Activated CD4-positive, alpha-beta T cell treated with anti-CD3 and anti-CD28 coated beads for 24 hours (primary cell): ENCODE results near the gene IZUMO1R.
"Not testable (repeated sequence)": the region's sequence is repeated elsewhere in the genome, so short reads cannot be mapped to it uniquely, and the experiment has no call there.

Experiments used
- DNase-seq, 2 donors: peaks; one replicate each; pipeline ENCODE4 v3.0.0-alpha.2; 2020; ENCODE audit warnings: low read depth in 2 of 2

The IZUMO1R gene

DNA sequence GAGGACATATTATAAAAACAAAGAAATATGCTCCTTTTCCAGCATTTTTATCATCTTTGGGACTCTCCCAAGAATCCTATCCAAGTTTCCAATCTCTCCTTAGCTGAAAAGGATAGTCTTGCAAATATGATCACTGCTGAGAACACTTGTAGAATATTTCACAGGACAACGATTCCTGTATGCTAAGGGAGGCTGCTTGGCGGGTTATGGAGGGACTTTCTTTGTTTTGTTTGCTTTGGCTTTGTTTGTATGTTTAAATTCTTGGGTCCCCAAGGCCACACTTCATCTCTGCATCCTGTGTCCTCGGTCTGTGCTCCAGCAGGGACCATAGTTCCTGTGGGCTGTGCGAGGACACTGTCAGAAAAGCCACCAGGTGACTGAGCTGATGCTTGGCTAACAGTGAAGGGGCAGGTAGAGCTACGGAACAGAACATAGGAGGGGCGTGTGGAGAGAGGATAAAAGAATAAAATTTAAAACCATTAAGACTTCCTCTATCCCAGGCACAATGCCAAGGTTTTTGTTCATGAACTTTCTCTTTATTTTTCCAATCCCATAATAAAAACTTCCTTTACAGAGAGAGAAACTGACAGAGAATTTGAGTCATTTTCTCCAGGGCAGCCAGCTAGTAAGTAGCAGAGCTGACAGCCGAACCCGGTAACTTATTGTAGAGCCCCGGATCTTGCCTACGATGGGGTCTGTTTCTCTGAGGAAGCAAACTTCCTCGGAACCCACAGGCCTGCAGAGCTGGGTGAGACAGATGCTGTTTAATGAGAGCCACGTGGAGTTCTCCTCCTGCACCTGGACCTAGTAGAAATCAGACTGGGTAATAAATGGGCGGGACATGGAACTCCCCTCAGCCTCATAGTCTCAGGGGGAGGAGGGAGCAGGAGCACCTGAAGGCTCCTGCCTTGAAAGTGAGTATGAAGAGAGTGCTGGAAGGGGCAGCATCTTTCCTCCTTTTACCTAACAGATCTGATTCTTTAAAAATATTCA is at the start of gene IZUMO1R:
TSS of gene IZUMO1R (plus strand) at position 615 of the 993 bp plus-strand sequence. CDS start 1,057 bp downstream, outside the sequence.
- DNase-seq: no peak

DNA sequence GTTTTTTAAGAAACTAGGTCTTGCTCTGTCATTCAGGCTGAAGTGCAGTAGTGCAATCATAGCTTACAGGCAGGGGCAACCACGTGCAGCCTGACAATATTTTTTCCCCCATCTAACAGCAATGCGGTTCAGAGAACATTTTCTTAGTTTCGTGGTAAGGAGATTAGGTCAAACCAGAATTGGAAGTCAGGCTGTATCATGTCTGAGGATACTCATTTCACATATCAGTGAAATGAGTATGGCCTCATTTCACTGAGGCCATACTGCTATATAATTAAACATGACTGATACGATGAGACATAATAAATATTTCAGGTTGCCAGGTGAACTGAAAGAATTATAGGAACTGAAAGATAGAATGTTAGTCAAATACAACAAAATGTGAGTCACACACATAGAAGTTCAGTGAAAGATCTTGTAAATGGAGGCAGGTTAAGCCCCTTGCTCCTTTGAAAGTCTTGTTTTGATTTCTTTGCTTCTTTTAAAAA is 32.5 kb upstream of the IZUMO1R start:
- DNase-seq: no peak

DNA sequence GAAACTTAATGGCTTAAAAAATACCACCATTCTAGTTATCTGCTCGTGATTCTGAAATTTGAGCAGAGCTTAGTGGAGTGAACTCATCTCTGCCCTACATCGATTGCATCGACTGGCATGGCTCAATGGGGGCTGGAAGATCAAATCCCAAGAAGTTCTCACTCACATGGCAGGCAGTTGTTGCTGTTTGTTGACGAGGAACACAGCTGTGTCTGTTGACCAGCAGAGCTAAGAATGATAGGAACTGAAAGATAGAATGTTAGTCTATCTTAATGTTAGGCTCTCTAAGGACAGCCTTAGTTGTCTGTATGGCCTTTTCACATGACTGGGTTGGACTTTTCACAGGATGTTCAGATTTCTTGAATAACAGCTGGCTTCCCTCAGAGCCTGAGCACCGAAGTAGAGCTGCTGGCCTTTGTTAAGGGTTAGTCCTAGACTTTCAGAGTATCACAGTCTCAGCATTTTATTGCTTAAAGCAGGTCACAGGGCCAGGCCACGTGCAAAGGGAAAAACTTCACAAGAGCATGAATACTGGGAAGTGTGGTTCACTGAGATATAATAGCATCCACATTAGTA is 31.6 kb upstream of the IZUMO1R start:
- DNase-seq: no peak

DNA sequence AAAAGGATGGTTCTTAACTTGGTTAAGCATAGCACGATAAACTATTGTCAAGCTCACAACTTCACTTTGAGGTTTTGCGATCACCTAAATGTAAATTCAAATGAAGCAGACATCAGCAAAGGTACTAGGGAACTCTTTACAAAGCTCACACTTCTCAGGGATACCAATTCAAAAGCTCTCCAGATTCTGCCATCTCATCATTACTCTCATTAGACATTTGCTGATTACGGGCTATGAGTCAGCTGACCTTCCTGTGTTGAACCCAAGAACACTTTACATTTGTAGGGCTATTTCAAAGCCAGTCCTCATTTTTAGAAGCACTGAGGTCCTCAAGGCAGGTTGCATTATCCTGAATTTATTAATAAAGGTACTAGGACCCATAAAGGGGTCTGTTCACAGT is 28.4 kb upstream of the IZUMO1R start:
- no peak for DNase-seq

DNA sequence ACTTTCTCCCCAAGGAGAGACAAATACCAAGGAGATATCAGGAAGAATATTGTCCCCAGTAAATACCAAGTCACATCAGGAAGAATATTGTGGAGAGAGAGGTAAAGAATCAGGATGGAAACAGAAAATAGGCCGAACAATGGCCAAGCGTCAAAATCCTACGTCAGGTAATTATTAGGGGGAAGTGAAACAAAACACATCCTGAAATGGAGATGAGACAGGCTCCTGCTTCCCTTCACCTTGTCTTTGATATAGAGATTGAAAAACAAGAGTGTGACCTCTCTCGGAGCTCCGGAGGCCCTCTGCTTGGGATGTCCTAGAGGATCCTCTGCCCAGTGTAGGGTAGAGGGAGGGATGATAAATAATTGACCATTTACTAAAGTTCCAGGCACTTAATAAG is 27.4 kb upstream of the IZUMO1R start:
- DNase-seq: no peak

DNA sequence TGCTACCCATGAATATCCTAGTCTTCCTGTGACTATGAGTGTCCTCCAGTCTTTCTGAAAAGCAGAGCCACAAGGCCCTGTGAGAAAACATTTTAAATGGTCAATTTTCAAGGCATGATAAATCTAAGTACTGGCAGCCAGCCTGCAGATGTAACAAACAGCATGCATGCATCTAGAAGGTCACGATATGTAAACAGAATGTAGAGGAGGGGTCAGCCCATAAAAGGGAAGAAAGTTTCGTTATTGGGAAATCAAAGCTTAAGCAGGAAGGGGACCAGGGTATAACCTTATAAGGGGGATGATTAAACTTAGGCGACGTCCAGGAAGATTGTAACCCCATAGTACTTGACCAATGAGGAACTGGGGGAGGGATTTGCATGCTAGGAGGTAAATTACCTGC is 26.2 kb upstream of the IZUMO1R start:
- not testable (repeated sequence) for DNase-seq

DNA sequence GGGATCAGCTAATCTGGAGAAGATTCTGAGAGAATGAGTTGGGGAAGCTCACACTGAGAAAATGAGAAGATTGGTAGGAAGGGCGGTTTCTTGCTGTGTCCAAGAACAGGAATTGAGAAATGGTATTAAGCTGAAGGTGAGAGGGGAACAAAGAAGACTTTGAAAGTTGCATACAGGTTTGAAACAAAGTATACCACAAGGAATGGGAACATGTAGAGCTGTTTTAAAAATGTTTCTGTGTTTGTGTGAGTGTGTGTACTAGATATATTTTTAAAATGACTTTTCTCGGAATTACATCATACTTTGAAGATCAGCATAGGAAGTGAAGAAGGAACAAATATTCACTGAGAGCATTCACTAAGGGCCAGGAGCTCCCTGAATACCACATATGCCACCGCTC is 24.4 kb upstream of the IZUMO1R start:
- no peak for DNase-seq

DNA sequence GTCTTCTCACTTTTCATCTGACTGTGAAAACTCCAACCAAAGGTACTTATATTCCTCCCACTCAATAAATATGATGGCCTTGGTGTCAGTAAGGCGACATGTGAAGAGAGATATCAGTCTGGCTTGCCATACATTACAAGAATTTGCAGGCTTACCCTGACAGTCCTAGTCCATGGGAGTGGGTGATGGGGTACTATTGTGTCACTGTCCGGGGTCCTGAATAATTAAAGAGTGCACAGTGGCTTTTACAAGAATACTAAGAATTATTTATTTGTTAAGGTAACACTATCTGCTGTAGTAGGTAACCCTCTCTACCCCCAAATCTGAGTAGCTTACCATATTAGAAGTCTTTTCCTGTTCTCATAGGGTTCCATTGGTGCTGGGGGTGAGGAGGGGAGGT is 23.1 kb upstream of the IZUMO1R start:
- DNase-seq: no peak

DNA sequence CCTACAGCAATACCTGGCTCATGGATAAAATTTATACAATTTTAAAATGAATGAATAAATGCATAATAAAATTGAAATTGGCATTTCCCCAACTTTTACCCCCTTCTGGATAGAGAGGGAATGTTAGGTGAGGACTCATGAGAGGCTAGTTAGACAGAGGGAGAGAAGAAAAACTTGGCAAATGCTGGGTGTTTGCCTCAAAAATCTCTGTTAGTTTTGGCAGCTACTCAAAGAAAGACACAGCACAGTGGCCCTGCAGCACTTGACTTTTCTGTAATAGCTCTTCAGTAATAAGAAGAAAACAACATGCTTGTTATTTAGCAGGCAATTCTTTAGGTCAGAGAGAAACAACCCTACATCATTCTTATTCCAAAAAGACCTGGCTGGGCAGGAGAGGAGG is 20.7 kb upstream of the IZUMO1R start:
- DNase-seq: no peak

DNA sequence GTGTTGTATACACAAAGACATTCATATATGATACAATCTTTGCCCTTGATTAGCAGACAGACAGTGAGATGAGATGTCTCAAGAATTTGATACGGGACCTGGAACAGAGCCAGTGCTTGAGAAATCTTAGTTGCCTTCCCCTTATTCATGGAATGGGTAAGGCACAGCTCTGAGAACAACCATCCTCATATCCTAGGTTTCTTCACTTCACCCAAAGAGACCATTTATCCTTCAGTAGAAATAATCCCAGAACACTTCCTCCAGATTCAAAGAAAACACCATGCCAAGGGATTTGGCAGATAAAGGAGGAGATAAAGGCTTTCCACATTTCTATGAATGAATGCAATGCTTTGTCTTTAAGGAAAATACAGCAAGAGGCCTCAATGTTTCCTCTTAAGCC is 8.8 kb upstream of the IZUMO1R start:
- no peak for DNase-seq

DNA sequence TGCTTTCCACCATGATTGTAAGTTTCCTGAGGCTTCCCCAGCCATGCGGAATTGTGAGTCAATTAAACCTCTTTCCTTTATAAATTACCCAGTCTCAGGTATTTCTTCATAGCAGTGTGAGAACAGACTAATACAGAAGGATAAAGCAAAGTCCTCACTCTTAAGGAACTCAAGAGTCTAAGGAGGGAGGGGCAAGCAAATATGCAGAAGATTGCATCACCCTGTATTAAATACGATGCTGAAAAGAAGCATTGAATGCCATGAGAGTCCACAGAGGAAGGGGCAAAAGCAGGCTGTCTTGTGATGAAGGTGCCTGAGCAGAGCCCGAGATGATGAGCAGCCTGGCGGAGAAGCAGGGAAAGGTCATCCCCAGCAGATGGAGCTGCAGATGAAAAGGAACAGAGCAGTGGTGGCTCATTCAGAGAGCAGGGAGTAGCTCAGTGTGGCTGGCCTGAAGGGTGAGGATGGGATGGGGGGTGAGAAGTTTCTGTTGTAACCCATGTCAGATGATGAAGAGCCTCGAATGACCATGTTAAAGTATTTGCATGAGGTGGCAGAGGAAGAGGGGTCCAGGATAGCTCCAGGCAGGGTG is 6.3 kb upstream of the IZUMO1R start:
- no peak for DNase-seq

DNA sequence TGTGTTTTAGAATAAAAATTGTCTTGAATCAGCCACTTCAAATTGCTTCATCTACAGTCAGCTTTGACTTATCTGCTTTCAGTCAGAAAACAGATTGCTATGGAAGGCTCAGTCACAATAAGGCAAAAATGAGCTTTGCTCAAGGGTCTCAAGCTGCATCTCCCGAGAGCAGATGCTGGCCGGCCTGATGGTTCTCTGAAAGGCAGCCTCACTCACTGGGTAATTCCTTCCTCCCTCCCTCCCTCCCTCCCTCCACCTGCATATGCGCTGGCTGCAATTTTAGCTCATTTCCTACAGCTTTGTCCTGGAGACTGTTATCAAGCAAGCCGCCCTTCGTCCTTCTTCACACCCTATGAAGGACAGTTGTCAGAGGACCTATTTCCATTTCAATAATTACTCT is 1.6 kb upstream of the IZUMO1R start:
- DNase-seq: no peak

DNA sequence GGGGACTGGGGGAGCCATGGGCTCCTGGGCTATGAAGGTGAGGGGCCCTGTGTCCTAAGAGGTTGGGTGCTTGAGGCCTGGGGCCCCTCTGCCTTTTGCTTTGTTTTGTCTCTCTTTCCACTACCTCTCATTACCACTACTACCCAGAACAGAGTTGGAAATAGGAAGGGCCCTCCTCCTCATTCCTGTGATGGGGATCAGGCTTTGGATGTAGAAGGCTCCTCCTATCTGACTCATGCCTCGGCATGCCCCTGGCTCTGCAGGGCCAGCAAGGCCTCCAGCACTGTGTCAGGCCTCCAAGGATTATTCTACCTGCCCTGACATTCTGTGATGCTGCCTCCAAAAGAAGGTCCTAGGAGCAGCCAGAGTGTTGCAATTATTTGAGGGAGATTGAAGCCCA is 766 bp downstream of the IZUMO1R start:
- DNase-seq: no peak

DNA sequence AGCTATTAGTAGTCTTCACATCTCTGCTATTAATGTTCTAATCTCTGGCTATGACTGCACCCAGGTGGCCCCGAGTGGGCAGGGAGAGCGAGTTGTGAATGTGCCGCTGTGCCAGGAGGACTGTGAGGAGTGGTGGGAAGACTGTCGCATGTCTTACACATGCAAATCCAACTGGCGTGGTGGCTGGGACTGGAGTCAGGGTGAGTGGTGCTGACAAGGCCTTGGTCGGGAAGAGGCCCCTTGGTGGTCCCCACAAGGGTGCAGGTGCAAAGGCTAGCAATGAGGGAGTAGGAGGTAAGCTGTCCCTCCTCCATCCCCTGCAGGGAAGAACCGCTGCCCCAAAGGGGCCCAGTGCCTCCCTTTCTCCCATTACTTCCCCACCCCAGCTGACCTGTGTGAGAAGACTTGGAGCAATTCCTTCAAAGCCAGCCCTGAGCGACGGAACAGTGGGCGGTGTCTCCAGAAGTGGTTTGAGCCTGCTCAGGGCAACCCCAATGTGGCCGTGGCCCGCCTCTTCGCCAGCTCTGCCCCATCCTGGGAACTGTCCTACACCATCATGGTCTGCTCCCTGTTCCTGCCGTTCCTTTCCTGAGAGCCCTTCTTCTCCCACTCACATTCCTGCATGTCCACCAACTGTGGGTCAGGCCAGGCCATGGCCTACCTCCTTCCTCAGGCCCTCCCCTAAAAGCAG is 2.9 kb downstream of the IZUMO1R start:
- no peak for DNase-seq

DNA sequence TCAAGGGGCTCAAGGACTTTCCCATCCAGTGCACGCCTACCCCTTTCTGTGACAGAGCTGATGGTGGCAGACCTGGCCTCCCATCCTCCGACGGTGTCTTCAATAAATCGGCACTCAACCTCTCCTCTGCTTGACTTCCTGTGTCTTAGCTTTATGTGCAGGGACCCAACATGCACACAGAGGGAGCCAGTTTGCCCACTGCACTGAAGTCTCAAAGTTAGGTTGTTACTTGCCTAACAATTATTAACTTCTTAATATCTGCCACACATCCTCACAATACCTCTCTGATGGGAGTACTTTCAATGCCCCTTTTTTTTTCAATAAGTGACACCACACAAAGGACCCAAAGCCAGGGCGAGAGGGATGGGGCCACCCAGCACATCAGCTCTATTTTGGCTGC is 3.6 kb downstream of the IZUMO1R start:
- no peak for DNase-seq

DNA sequence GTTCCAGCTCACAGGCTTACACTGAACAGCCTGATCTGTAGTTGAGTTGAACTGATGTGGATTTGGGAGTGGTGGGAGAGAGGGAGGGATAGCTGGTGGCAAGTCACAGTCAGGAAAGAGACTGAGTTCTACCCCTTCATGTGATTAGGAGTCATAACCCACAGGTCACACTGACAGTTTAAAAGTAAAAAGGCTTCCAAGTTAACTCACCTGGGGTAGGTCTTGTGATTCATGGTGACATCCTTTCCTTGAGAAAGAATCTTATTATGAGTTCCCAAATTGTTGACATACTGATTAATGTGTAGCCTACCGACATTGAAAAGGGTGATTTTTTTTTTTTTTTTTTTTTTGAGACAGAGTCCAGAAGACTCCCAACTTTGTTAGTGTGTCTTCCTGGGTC is 5.4 kb downstream of the IZUMO1R start:
- DNase-seq: no peak

DNA sequence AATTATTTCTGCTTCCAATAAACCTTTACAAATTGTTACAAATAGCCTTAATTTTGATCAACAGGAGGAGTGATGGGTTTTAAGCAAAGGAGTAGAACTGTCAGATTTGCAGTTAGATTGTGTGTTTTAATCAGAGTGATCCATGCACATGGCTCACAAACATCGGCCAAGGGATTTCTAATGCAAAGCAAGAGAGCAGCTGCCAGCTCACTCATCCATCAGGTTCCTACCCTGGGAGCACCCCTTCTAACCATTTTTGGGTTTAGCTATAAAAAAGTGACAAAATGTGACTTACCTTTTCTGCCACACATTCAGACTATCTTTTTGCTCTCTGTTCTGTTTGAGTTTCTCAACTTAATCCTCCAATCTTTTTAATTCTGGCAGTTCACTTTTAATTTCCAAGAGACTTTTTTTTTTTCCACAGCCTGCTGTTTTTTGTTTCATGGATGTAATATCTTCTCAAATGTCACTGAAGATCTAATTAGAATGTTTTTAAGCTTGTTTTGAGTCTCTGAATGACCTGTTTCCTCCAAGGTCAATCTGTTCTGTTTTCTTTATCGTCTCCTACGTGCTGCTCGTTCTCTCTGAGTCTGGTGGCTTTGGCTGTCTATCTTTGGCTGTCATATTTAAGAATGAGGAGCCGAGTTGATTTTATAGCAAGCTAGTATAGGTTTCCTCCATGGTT is 6.0 kb downstream of the IZUMO1R start:
- no peak for DNase-seq

DNA sequence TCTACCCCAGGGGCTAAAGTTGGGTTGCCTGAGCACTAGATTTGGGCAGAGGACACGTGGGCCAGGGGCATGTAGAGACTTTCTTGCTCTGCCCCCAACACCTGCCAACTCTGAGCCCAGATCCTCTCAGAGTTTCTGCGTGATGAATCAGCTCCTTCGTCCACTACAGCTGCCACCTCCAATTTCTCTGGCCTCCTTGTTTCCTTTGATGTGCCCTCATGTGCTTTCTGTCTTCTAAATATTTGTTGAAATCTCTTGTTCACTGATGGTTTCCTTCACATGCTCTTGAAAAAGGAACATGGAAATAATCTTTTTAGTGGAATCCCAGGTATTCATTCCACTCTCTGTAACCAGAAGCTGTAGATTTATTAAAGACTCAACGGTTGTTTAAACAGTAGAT is 8.0 kb downstream of the IZUMO1R start:
- DNase-seq: no peak

DNA sequence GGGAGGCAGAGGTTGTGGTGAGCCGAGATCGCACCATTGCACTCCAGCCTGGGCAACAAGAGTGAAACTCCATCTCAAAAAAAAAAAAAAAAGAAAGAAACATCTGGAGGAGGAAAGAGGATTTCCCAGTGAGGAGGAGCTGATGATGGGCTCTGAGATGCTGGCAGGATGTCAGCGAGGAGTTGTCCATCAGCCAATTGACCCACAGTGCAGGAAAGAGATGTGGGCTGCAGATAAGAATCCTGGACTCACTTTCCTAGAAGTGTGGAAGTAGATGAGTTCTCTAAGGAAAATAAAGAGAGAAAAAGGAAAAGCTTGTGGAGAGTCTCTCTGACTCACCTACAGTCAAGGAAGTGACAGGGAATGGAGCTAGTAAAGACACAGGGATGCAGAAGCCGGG is 9.7 kb downstream of the IZUMO1R start:
- no peak for DNase-seq

DNA sequence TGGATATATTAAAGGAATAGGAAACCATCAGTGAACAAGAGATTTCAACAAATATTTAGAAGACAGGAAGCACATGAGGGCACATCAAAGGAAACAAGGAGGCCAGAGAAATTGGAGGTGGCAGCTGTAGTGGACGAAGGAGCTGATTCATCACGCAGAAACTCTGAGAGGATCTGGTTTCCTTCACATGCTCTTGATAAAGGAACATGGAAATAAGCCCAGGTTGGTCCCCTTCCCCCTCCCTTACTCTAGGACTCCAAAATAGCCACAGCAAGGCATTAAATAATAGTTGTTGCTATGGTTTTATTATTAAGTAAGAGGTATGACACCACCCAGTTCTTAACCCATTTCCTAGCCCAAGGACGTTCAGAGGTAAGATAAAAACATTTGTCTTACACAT is 11.3 kb downstream of the IZUMO1R start:
- no peak for DNase-seq

DNA sequence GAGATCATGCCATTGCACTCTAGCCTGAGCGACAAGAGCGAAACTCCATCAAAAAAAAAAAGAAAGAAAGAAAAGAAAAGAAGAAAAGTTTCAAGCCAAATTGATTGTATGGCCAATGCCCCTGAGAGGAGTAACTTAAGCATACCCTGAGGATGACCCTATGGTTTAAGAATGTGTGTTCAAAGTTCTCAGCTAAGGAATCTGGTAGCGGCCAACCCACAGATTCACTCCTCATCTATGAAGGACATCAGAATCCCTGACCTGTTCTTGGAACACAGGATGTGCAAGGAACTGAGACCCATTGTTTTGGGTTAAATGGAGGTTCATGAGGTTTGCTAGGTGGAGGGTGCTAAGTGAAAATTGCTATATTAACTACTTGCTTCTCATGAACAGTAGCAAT is 18.1 kb downstream of the IZUMO1R start:
- no peak for DNase-seq

DNA sequence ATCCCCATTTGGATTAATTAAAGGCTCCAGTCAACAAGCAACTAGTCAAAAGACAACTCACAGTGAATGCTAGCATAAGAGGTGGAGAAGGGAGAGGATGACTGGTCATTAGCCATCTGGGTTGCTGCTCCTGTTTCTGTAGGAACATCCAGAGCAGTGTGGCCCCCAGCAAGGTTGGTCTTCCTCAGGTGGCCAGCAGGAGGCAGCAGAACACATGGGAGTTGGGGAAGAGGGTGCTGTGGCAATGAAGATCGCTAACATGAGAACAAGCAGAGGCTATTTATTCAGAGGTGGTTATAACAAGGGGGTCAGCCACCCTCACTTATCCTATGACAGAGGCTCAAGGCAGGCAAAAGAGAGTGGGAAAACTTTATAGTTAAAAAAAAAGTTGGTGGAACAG is 21.3 kb downstream of the IZUMO1R start:
- peak; percentile 1 to 20 for DNase-seq
